Measurements from ENCODE around the gene CEP72.
A peak's percentile ranks its signal among the peaks of the same experiment; 100 is the strongest.

Gene CEP72

GRCh38 chr5:640461-641330, 28.6 kb downstream of the CEP72 start:
- peak; percentile 22 for DNase-seq

GRCh38 chr5:641331-641765, 29.2 kb downstream of the CEP72 start:
- no peak for DNase-seq

- DNase-seq = no peak
Measured at GRCh38 chr5:642481-642880, 30.3 kb downstream of the CEP72 start.

- no peak for DNase-seq
Measured at GRCh38 chr5:643351-643801, 31.2 kb downstream of the CEP72 start.

- no peak for DNase-seq
Measured at GRCh38 chr5:643811-644271, 31.7 kb downstream of the CEP72 start.

- no peak for DNase-seq
Measured at GRCh38 chr5:644509-644908, 32.4 kb downstream of the CEP72 start.

- DNase-seq = no peak
Measured at GRCh38 chr5:644971-645370, 32.8 kb downstream of the CEP72 start.

GRCh38 chr5:645421-645820, 33.3 kb downstream of the CEP72 start:
- no peak for DNase-seq

GRCh38 chr5:646396-647201, 34.5 kb downstream of the CEP72 start:
- DNase-seq = no peak

- DNase-seq = no peak
Measured at GRCh38 chr5:647311-647710, 35.2 kb downstream of the CEP72 start.

- no peak for DNase-seq
Measured at GRCh38 chr5:647727-648126, 35.6 kb downstream of the CEP72 start.

GRCh38 chr5:651296-652022, 39.3 kb downstream of the CEP72 start:
- no peak for DNase-seq

GRCh38 chr5:652023-652515, 39.9 kb downstream of the CEP72 start:
- DNase-seq = no peak

GRCh38 chr5:652773-653350, 40.7 kb downstream of the CEP72 start:
- DNase-seq = no peak

GRCh38 chr5:654071-654778, 42.1 kb downstream of the CEP72 start:
- DNase-seq = no peak

GRCh38 chr5:655406-655805, 43.3 kb downstream of the CEP72 start:
- DNase-seq = no peak

GRCh38 chr5:657570-657969, 45.4 kb downstream of the CEP72 start:
- DNase-seq = no peak

GRCh38 chr5:658103-658502, 46.0 kb downstream of the CEP72 start:
- DNase-seq = no peak

- DNase-seq = no peak
Measured at GRCh38 chr5:659496-660263, 47.5 kb downstream of the CEP72 start.

GRCh38 chr5:660491-661030, 48.4 kb downstream of the CEP72 start:
- DNase-seq = no peak

All from left hindlimb (tissue), 1 donor.